G401.6 (cell line): Measurements from ENCODE around the gene ASTL.

ENCODE experiments used
- FAIRE-seq: peaks from 2 replicates; lab custom pipeline; 2012; peaks lifted over from hg19 to GRCh38; lab: Jason Lieb, UNC

ASTL gene

DNA sequence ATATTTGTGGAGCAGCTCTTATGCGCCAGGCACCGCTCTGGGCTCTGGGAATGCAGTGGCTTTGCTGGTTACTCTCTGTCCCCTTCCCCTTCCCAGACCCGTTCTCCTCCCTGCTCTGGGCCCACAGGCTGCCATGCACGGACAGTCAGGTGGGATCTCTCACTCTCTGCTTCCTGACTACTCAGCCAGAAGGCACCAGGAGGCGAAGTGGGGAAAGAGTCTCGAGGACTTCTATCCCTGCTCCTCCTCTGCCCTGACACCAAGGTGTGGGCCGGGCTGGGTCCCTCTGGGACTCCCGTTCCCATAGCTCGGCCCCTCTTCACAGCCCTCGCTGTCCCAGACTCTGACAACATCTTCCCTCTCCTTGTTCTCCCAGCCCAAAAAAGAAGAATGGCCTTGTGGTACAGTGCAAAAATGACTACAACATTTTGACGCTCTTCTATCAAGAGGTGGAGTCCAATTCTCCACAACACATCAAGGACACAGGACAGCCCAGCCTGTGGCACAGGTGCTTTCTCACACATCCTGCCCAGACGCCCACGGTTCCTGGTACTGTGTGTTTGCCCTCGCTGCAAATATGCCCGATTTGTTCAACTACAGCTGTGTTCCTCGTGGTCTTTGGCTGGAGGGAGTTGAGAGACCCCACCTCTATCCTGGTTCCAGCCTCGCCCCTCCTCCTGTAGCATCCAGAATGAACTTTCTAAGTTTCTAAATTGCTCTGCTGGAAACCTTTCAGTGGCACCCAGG, 21.0 kb upstream of the ASTL start:
- no peak for FAIRE-seq

DNA sequence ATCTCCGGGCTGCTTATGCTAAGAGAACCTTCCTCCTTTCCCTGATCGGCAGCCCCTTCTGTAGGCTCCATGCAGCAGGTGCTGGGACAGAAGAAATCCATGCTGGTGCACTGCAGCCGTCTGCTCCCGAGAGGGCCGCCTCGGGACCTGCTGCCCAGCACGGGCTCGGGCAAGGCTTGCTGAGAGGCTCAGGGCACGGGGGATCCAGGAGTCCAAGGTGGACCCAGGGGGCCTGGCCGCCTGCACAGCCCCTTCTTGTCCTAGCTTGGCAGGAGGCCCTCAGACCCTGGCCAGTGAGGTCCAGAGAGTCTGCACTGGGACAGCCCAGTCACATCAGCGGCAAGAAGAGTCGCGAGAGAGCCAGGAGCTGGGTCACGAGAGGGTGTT, 20.2 kb upstream of the ASTL start:
- no peak for FAIRE-seq

DNA sequence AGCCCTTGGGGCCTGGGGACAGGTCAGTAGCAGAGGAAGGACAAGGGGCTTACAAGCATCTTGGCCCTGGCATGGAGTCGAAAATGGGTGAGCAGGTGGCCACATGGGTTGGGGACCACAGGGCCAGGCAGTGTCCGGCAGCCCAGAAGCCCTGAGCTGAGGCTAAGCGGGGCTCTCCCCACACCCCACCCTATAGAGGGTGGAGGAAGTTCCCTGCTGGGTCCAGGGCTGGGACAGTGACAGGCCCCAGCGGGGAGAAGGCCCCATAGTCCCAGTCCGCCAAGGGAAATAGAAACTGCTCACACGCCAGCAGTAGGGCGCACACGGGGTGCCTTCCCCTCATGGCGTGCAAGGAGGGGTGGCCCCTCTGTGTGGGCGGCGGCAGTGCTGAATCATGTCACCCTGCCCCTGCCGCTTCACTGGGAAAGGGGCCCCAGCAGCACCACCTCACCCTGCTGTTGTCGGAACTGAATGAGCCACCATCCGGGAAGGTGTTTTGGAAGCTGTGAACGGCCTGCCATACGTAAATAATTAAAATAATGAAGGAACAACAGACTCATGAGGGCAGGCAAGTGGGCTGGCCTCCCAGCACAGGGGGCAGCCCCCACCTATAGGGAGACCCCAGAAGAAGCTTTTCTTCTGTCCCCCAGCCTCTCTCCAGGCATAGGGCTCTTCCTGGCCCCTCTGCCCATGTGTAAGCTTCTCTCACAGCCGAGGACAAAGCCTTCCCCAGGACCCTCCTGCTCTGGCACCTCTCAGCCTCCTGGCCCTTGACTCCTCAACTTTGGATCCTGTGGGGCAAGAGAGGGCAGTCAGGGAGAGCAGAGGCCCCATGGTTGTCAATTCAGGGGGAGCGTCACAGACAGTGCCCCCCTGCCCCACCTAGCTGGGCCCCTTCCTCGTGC, 19.6 kb upstream of the ASTL start:
- FAIRE-seq, result no peak

DNA sequence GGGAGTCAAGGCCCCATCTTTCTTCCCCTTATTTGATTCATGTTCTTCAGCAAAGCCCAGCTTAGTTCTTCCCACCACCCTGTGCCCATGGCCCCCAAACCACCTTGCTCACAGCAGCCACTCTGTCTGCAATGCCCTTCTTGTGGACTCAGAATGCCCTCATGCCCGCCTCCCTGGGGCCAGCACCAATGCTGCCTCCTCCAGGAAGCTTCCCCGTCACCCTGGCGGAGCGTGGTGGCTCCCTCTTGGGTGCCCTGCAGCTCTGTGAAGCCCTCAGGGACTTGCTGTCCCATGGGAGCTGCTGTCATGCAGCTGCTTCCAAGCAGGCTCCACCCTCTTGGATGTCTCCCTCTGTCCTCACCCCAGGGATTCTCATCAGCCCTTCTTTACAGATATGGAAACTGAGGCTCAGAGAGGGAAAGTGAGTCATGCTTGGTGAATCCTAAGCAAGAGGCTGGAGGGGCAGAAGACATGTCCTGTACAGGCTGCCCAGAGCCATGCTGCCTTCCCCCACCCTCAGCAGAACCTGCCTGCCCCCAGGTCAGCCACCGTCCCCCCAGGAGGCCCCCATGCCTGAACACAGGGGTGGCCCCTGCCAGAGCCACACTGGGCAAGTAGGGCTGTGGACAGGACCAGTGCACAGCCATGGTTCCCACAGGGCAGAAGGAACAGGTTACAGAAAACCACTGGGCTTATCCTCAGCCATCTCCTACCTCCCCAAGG, 18.8 kb upstream of the ASTL start:
- no peak for FAIRE-seq

DNA sequence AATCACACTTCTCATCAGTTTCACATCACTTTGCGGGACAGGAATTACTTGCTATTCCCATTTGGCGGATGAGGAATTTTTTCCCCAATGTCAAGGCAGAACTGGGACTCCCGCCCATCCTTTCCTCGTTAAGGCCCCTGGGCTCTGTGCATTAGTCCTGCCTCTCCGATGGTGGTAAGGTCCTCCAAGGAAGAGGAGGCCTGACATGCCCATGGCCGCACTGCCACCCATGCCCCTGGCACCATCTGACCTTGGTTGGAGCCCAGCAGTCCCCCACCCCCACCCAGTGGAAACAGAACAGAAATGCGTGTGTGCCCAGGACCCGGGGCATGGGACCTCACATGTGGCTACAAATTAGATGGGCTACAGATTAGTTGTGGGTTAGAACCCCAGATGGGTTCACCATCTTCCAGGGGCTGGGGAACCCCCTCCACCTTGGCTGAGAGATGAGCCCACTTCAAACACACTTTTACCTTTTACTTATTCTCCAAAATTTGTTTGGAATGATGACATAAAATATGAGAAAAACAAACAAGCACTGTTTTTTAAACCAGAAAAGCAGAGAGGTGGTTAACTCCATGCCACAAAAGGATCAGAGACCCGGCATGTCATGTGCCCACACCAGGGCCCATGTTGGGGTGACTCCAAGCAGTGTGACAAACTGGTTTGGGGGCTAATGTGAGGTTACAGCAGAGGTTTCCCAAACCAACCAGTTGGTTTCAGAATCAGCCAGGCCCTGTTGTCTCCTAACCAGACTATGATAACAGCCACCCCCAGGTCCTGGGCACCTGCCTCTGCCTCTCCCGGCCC, 17.9 kb upstream of the ASTL start:
- FAIRE-seq, result no peak

DNA sequence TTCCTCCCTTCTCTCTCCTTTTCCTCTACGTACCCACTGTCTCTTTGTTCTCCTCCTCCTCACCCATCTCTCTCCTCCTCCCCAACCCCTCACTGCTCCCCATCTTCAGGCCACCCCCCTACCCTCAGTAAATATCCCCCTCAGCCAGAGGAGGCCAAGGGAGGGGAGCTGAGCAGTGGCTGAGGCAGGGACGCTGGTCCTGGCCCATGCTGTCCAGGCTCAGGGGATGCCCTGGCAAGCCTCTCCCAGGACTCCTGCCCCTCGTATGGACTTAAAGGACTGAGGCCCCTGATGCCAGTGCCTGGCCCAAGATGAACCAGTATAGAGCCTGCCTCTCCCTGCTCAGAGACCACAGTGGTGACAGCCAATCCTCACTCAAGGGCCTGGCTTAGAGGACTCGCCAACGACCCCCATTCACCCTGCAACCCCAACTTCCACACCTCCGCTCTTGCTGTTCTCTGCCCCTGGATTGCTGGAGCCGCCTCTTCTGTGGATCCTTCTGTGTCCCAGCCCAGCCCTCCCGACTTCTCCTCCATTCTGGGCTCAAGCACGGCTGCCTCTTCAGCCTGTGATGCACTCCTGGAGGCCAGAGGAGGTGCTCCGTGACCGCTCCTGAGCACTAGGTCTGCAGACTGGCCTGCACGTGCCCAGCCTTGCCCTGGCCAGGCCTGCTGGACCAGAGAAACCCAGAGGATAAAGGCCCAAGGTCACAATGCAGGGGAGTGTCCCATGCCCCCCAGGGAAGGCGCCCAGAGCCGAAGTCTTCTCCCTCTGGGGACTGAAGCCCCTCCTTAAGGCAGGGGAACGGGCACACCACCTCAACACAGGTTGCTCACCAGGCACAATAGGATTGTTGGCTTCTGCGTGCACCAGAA, 16.4 kb upstream of the ASTL start:
- FAIRE-seq, result no peak

DNA sequence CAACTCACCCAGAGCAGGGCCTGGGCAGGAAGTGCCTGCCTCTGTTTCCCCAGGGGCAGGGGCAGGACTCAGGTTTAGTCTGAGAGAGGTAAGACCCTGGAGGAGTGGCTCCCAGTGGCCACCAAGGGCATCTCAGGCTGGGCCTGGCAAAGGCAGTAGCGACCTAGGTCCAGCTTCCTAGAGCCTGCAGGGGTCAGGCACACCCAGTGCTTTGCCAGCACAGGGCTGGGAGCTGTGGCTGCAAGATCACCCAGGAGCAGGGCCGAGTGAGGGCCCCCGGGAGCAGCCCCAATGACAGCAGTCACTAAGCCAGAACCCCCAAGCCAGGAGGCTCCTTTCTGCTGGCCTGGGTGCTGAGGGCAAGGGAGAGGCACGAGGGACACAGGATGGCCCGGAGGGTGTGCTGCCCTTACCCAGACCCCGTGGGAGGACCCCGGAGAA, 15.7 kb upstream of the ASTL start:
- FAIRE-seq, result no peak

DNA sequence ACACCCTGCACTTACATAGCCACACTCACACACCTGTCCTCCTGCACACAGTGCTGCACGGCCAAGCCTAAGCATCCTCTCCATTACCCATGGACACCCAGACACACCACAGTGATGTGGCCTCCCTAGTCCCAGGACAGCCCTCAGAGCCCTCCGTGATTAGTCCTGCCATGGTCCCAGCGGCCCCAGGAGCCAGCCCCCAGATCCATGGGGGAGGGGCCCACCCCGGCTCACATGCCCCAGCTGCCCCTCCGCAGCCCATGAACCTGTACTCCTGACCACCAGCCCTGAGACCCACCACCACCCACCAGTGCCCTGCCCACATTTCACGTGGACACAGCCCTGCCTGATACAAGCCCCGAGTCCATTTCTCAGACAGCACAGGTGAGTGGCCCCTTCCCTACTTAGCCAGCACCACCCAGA, 15.0 kb upstream of the ASTL start:
- no peak for FAIRE-seq

DNA sequence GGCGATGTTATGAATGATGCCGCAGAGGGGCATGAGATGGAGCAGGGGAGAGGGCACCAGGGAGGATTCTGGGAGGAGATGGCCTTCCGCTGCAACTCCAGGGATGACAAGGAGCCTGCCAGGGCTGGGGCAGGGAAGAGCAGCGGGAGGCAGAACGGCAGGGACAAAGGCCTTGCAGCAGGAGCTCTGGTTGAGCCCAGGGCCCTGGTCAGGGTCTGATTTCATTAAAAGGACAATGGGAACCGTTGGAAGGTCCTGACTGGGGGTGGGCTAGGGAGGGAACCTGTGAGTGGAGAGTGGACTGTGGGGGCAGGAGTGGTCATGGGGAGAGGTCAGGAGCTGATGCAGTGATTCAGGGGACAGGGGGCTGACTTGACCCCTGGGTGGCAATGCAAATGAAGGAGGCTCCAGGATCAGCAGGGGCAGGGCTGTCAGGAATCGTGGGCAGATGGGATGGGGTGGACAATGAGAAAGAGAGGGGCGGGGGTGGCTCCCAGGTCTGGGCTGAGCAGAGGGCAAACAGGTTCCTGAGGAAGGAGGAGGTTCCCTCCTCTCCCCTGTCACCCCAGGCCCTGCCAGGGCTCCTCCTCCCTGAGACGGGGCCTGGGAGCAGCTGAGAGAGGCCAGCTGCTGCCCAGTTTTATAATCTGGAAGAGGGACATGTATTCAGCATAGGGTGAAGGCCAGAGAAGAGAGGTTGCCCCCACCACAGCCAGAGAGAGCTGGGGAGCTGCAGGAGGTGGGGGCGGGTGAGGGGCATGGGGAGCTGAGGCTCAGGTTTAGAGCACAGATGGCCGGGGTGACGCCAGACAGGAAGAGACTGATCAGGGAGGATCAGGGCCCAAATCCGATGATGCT, 14.2 kb upstream of the ASTL start:
- FAIRE-seq, result no peak

DNA sequence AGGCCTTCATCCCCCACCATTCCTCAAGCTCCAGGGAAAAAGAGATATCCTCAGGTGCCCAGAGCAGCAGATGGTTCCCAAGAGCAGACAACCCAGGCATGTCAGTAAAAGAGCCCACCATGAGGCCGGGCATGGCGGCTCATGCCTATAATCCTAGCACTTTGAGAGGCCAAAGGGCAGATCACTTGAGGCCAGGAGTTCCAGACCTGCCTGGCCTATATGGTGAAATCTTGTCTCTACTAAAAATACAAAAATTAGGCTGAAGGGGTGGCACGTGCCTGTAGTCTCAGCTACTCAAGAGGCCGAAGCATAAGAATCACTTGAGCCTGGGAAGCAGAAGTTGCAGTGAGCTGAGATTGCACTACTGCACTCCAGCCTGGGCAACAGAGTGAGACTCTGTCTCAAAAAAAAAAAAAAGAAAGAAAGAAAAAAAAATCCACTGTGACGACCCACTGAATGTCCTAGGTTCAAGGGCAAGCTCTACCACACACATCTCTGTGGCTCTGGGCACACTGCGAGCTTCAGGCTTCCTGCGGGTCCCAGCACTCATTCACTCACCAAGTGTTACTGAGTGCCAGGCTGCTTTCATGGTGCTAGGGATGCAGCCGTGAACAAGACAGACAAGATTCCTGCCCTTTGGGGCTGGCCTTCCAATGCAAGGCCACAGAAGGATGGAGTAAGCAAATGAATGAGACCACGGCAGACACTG, 13.4 kb upstream of the ASTL start:
- no peak for FAIRE-seq

DNA sequence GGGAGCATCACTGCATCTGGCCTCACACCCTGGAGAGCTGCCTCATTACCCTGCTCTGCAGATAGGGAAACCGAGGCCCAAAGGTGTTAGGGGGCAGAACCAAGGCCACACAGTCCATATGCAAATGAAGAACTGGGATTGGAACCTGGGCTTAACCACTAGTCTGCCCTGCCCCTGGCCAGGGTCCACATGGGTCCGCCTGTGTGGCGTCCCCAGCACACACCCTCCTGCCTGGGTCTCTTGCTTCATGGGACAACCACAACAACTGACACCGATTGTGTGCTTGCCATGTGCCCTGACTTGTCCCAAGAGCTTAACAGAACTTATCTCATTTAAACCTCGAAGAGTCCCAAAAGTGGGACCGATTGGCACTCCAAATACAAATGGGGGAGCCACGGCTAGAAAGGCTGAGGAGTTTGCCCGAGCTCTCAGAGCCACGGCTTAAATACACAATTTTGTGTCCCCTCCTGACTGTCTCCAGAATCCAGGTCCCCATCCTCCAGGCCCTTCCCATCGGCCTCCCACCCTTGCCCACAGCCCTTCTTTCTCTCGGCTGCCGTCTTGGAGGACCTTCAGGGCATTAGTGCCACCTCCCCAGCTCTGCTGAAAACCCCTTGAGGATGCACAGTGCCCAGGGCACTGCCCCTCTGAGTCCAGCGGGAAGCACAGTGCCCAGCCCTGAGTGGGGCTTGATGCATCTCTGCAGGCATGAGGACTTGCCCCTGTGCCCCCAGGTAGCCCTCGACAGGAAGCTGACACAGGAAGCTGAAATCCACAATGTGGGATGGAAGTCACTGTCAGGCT, 12.7 kb upstream of the ASTL start:
- no peak for FAIRE-seq

DNA sequence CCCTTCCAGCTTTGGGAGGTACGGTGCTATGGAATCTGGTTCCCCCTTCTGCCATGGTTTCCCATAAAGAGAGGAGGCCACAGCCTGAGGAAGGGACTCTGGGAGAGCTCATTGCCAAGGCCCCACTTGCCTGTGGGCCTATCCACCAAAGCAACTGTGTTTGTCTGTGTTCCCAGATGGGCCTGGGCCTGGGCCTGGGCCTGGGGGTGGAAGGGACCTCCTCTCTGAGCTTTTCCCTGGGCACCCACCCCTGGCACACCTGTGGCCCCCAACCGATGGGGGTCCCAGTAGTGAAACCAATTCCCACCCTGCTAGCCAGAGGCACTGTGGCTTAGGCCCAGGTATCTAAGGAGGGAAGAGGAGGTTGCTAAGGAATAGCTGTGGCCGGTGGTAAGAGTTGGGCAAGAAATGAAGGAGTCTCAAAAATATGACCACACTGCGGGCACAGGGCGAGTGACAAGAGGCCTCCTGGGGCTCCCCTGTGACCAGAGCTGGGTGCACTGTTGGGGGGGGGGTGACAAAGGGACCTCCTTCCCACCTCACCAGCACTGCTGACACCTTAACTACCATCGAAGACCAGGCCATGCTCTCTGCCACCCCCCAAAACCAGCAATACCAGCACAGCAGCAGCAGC, 11.8 kb upstream of the ASTL start:
- FAIRE-seq, result no peak

DNA sequence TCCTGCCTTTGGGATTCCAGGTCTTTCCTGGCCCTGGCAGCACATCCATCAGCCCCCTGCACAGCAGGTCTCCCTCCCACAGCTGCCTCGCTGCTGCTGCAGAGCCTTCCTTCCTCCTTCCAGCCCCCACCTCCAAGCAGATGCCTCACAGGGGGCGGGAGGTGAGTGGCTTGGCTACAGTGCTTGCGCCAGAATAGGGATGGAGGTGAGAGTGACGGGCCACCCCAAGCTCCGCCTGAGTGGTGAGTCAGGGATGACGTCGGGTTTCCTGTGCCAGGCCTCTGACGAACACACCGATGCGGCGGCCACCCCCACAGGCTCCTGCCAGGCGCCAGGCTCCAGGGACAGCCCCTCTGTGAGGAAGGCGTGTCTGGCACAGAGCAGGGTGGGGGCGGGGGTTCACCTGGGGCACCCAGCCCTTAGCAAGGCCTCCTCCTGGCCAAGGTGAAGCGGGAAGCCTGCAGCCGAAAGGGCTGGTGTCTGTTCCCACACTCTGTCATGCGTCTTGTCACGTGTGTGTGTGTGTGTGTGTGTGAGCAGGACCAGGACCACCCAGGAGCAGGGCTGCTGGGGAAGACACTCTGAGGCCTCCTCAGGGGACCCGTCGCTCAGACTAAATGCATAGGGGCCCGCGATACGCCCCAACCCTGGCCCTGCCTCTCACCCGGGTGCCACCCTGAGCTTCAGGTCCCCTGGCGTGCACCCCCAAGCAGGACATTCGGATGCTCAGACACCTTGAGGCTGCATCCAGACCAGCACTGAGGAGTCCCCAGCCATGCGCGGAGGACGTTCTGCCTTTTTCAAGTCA, 10.3 kb upstream of the ASTL start:
- FAIRE-seq, result no peak

DNA sequence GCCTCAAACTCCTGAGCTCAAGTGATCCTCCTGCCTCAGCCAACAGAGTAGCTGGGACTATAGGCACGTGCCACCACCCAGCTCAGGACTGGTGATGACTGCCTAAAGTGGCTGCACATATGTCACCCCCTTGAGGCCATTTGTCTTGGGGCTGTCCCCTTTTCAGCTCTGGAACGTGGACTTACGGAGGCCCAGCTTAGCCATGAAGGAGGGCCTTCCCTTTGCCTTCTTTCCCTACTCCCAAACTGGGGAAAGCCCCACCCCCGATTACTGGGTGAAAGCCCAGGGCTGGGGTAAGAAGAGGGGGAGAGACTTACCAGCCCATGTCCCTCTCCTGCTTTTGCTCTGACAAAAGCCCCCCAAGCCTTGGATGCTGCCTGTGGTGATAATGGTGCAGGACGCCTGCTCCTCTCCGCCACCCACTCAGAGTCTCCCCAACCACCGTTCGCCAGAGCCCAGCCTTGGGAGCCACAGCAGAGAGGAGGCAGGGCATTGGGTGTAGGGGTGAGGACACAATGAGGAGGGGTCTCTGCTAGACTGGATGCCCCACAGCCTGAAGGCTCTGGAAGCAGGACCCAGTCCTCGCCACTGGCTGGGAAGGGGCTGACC, 9.4 kb upstream of the ASTL start:
- no peak for FAIRE-seq

DNA sequence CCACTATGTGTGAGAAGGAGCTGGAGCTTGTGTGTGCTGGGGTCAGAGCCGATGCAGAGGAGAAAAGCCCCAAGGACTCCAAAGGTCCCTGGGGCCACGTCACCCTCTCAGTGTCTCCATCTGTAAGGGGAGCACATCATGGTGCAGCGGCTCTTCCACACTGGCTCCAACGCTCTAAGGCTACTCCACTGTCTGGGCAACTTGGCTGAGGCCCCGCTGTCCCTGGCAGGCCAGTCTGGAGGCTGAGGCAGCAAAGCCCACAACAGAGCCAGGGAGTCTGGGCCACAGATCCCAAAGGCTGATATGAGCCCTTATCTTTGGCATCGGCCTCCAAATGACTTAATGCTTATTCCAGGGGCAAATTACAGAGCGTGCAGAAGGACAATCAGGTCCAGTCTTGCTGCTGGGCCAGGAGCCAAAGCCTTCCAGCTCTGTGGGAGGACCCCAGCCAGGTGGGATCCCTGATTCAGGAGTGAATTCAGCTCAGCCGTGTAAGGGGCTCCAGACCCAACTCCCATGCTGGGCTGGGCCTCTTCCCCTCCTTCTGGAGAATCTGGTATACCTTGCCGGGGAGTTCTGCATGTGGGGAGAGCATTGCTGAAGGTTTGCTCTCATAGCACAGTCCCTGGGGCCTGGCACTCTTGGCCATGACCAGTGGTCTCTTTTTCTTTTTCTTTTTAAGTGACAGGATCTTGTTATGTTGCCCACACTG, 8.7 kb upstream of the ASTL start:
- FAIRE-seq, result no peak
